OCI-LY1 (cell line): ENCODE data around the gene FAM234B.

Experiments used
- H2AFZ ChIP-seq: fragments of 200-600 bp; sonication (generic), shearing (Covaris generic); 2 replicates; pipeline ENCODE4 v1.6.0; 2014; ENCODE audit warnings: antibody characterized with exemption, mild to moderate bottlenecking, low read length
- H3F3A ChIP-seq: fragments of 200-600 bp; sonication (generic), shearing (Covaris generic); 2 replicates; pipeline ENCODE4 v1.6.0; 2014; ENCODE audit warnings: mild to moderate bottlenecking, antibody characterized with exemption, low read length, moderate library complexity; ENCODE audit not compliant: insufficient read depth
- H3K27ac ChIP-seq: fragments of 200-600 bp; sonication (generic); 2 replicates; pipeline ENCODE4 v1.5.1; 2014; ENCODE audit warnings: low read length, mixed run types, mild to moderate bottlenecking, low read depth; ENCODE audit not compliant: poor library complexity, severe bottlenecking
- H3K27me3 ChIP-seq: fragments of 200-600 bp; sonication (generic); 2 replicates; pipeline ENCODE4 v1.6.0; 2014; ENCODE audit warnings: antibody characterized with exemption, mild to moderate bottlenecking, low read length, moderate library complexity; ENCODE audit not compliant: insufficient read depth
- H3K36me3 ChIP-seq: fragments of 200-600 bp; sonication (generic); 2 replicates; pipeline ENCODE4 v1.6.1; 2014; ENCODE audit warnings: mild to moderate bottlenecking, antibody characterized with exemption, low read length, moderate library complexity, mixed read lengths; ENCODE audit not compliant: insufficient read depth
- H3K4me1 ChIP-seq: fragments of 200-600 bp; sonication (generic); 2 replicates; pipeline ENCODE4 v1.5.1; 2014; ENCODE audit warnings: mild to moderate bottlenecking, low read length, moderate library complexity; ENCODE audit not compliant: insufficient read depth, severe bottlenecking
- H3K4me2 ChIP-seq: fragments of 200-600 bp; sonication (generic), shearing (Covaris generic); 2 replicates; pipeline ENCODE4 v1.6.1; 2014; ENCODE audit warnings: low read length
- H3K4me3 ChIP-seq: fragments of 200-600 bp; sonication (generic); 2 replicates; pipeline ENCODE4 v1.5.1; 2014; ENCODE audit warnings: low read length, low read depth, mild to moderate bottlenecking, mixed read lengths; ENCODE audit not compliant: poor library complexity, severe bottlenecking
- H3K79me2 ChIP-seq: fragments of 200-600 bp; shearing (Covaris generic); 2 replicates; pipeline ENCODE4 v1.6.1; 2016; ENCODE audit warnings: mixed run types, low read length, mixed read lengths; ENCODE audit not compliant: insufficient read depth
- H3K9ac ChIP-seq: fragments of 200-600 bp; sonication (generic), shearing (Covaris generic); 2 replicates; pipeline ENCODE4 v1.6.1; 2014; ENCODE audit warnings: mild to moderate bottlenecking, low read length, mixed read lengths
- H3K9me2 ChIP-seq: fragments of 200-600 bp; sonication (generic), shearing (Covaris generic); 2 replicates; pipeline ENCODE4 v1.6.1; 2014; ENCODE audit warnings: low read depth, mild to moderate bottlenecking, low read length, mixed read lengths
- H3K9me3 ChIP-seq: fragments of 200-600 bp; shearing (Covaris generic); 2 replicates; pipeline ENCODE4 v1.6.1; 2014; ENCODE audit warnings: low read length, mixed read lengths
- H4K20me1 ChIP-seq: fragments of 200-600 bp; sonication (generic), shearing (Covaris generic); 2 replicates; pipeline ENCODE4 v1.6.0; 2016; ENCODE audit warnings: mild to moderate bottlenecking, low read length; ENCODE audit not compliant: insufficient read depth
- EZH2 ChIP-seq: fragments of 200-600 bp; sonication (generic), shearing (Covaris generic); IDR thresholded peaks from 2 replicates; pipeline ENCODE4 v1.8.0; 2017; ENCODE audit warnings: borderline replicate concordance, mixed run types, mild to moderate bottlenecking, antibody characterized with exemption, low read length, moderate library complexity, mixed read lengths
- TF ChIP-seq, protein P1 (sequence below): fragments of 200-600 bp; sonication (generic), shearing (Covaris generic); IDR thresholded peaks from 2 replicates; pipeline ENCODE4 v1.5.1; 2017; ENCODE audit warnings: mild to moderate bottlenecking, antibody characterized with exemption, low read length, moderate library complexity, mixed read lengths

The FAM234B gene

DNA sequence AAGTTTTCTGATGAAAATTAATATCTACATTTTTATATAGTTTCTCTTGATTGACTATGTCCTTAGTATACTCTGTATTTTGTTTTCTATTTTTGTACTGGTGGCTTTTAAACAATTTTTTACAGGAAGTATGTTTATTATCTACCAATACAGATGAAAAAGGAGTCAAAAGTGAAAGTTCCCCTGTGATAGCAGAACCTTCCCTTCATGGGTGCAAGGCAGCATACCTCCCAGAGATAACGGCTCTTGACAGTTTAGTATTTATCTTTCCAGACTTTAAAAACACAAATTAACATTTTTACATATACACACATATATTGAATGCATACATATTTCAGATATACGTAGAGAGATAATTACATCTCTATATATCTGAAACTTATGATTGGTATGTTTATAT lies 17.1 kb upstream of the FAM234B start:
- Histone ChIP-seq H3K4me3 (no peak overlapping the region), H2AFZ (no peak overlapping the region), H4K20me1 (no peaks in the 10 kb centered on the region), H3K27ac (no peak overlapping the region), H3K9me2 (no peaks in the 10 kb centered on the region), H3K4me1 (no peaks in the 10 kb centered on the region), H3K36me3 (no peaks in the 10 kb centered on the region), H3F3A (no peaks in the 10 kb centered on the region), H3K9me3 (no peaks in the 10 kb centered on the region), H3K9ac (no peak overlapping the region), H3K79me2 (no peaks in the 10 kb centered on the region), H3K4me2 (no peak overlapping the region), H3K27me3 (no peaks in the 10 kb centered on the region)
- TF ChIP-seq, protein P1, sequence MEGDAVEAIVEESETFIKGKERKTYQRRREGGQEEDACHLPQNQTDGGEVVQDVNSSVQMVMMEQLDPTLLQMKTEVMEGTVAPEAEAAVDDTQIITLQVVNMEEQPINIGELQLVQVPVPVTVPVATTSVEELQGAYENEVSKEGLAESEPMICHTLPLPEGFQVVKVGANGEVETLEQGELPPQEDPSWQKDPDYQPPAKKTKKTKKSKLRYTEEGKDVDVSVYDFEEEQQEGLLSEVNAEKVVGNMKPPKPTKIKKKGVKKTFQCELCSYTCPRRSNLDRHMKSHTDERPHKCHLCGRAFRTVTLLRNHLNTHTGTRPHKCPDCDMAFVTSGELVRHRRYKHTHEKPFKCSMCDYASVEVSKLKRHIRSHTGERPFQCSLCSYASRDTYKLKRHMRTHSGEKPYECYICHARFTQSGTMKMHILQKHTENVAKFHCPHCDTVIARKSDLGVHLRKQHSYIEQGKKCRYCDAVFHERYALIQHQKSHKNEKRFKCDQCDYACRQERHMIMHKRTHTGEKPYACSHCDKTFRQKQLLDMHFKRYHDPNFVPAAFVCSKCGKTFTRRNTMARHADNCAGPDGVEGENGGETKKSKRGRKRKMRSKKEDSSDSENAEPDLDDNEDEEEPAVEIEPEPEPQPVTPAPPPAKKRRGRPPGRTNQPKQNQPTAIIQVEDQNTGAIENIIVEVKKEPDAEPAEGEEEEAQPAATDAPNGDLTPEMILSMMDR = no peak
- TF ChIP-seq EZH2 = no peak

DNA sequence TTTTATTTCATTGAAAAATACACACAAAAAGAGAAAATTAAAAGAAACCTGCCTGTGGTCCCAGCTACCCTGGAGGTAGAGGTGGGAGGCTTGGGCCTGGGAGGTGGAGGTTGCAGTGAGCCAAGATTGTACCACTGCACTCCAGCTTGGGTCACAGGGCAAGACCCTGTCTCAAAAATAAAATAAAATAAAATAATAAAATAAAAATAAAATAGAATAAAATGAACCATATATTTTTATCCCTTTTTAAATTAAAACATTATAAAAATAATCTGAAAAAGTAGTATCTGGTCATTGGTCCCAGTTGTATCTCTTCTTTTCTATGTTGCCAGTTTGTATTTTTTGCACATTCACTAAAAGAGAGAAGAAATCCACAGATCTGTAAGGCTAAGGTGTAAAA lies 16.7 kb upstream of the FAM234B start:
- Histone ChIP-seq H3K9ac (no peak overlapping the region), H3K9me3 (no peaks in the 10 kb centered on the region), H2AFZ (no peak overlapping the region), H3K4me1 (no peaks in the 10 kb centered on the region), H4K20me1 (no peaks in the 10 kb centered on the region), H3K27ac (no peak overlapping the region), H3F3A (no peaks in the 10 kb centered on the region), H3K4me3 (no peak overlapping the region), H3K79me2 (no peaks in the 10 kb centered on the region), H3K4me2 (no peak overlapping the region), H3K9me2 (no peaks in the 10 kb centered on the region), H3K36me3 (no peaks in the 10 kb centered on the region), H3K27me3 (no peaks in the 10 kb centered on the region)
- TF ChIP-seq, protein P1 = no peak
- TF ChIP-seq EZH2 = no peak

DNA sequence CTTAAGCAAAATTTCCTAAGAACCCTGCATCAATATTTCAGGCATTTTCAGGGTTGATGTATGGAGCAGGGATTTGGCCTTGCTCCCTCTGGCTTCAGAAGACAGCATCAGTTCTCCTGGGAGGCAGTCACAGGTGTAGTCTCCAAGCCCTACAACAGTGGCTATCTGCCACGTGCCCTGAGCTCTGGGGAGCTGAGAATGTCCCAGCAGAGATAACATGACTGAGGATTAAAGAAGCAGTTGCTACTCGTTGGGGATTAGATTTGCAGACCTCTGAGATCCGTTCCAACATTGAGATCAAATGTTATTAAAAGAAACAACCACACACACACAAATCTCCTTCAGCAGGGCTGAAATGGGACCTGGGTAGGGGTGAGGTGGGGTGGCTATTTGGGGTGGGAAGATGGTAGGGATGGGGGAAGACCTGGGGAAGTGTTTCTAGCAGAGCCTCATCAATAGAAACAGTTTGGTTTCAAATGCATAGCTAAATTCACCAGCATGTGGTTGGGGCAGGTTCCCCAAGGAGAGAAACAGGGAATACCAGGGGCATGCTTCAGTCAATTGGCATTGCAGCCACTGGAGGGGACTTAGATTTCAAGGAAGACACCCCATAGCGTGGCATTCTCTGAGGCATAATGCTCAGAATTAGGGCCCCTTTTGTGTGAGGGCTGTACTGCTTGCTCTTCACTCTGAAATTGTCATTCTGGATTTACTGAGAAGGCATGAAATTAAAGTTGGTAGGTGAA lies 15.2 kb upstream of the FAM234B start:
- H3K4me1 ChIP-seq = no peaks in the 10 kb centered on the region
- TF ChIP-seq, protein P1 = no peak
- TF ChIP-seq EZH2 = no peak
- H3K27ac ChIP-seq = no peak overlapping the region
- H3K27me3 ChIP-seq = no peaks in the 10 kb centered on the region
- no peak overlapping the region for H3K9ac ChIP-seq
- H3F3A ChIP-seq = no peaks in the 10 kb centered on the region
- H4K20me1 ChIP-seq = no peaks in the 10 kb centered on the region
- no peaks in the 10 kb centered on the region for H3K79me2 ChIP-seq
- H3K36me3 ChIP-seq = no peaks in the 10 kb centered on the region
- H3K4me2 ChIP-seq = no peak overlapping the region
- H2AFZ ChIP-seq = no peak overlapping the region
- H3K4me3 ChIP-seq = no peak overlapping the region
- no peaks in the 10 kb centered on the region for H3K9me3 ChIP-seq
- no peaks in the 10 kb centered on the region for H3K9me2 ChIP-seq
